Activated CD4-positive, alpha-beta T cell treated with anti-CD3 and anti-CD28 coated beads, Interleukin-2, amount 50 U/mL, for 1 hour (primary cell): Measurements from ENCODE around the gene CLDN16.

Experiments
- DNase-seq: peaks from one replicate; pipeline ENCODE4 v3.0.0-alpha.2; 2020

Gene CLDN16

DNA sequence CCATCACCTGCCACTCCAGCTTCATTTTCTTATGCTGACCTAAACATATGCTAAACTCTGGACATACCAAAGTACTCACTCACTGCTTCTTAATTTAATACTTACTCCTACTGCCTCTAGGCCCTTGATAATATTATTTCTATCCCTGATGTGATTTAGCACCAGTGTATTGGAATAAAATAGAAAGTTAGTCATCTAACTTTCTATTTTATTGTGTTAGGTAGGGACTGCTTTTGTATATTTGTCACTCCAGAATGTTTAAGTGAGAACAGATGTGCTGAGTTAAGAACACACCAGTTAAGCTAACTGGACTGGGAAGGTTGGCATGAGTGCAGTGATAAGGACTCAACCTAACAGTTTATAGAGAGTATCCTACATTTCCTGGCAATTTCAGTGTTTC, 6.5 kb upstream of the CLDN16 start:
- DNase-seq: no peak

DNA sequence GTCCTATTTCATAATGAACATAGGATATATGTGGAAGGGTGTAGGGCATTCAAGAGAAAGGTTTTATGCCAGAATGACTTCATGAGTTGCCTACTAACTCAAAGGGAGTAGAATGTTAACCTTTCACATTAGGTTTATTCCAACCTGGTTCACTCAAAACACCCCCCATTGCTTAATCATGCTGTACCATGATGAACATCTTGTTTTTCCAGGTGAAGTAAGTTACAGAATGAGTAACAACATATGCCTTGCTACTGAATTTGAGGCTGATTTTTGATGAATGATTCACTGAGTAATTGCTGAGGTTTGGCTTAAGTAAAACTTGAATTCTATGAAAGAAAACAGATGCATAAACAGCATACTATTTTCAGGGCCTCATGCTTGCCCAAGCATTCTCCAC, 5.9 kb upstream of the CLDN16 start:
- DNase-seq: no peak

DNA sequence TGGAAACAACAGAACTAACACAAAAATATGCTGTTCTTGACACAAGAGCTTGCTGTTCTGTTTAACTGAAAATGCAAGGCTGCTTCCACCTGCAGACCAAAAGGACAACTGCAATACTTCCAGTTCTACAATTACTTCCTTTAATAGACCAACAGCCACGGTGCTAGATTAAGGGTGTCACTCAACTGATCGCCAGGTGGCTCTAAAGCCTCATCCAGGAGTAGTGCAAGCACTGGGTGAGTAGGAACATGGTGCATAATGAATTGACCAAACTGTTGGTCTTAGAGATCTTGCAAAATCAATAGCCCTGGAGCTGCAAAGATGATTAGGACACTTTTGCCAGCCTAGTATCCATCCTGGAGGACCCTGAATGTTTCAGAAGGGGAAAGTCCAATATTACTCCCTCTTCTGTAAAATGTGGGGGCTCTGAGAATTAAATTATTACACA, 3.6 kb upstream of the CLDN16 start:
- no peak for DNase-seq

DNA sequence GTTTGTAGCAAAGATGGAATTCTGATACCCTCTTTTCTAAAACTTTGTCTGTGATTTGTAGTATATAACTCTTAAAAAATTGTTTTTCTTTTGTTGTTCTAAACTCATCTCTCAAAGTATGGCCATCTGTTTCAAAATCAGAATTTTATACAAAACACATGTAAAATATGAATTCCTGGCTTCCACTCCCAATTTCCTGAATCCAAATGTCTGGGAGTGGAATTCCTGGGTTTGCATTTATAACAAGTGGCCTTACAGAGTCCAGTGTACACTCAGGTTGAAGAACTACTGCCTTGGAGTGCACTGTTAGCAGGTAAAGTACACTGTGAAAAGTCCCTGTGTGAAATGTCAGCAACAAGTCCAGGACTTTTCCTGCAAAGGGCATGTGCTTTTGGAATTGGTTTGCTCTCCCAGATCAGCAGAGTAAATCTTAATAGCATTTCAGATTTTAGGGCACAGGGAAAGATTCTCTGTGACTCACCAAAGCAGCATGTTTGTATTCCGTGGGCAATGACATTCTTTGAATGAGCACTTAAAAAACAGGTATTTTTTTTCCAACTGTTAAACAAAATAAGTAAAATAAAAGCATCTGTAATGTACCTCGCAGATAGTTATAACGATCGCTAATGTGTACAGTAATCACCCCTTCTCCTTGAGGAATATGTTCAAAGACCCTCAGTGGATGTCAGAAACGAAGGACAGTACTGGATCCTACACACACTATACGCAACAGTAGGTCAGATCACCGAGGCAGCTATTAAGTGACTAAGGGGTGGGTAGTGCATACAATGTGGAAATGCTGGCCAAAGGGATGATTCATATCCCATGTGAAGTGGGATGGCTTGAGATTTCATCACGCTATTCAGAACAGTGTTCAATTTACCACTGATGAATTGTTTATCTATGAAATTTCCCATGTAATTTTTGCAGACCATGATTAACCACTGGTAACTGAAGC, 2.0 kb upstream of the CLDN16 start:
- DNase-seq: no peak

DNA sequence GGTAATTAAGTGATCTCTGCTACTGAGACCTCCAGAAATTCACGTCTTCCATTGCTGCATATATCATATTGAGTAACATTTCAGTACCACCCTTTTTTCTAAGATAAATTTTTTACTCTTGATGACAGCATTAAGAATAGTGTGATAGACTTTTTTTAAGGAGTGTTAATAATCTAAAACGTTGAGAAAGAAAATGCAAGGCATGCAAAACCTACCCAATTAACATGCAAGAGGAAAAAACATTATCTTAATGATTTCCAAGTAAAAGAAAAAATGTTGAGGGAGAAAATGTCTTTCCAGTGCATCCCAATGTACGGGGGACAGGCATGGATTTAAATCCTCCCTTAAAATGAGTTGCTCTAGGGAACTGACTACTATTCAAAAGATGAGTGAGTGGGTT, 740 bp downstream of the CLDN16 start:
- DNase-seq: no peak

DNA sequence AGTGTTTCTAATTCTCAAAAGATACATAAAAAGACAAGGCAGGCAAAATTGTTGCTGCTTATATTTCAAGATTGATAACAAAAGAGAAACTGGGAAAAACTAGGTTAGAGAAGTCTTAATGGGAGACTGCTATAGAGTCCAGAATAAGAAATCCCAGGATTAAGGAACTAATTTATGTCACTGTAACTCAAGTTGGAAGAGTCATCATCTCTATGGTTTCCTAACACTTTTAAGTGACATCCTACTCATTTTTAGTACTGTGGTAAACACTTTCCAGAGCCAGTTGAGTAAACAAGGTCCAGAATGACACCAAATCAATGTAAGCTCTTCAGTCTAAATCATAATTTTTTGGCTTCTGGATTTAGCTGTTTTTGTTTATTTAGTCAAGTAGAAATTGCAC, 8.0 kb downstream of the CLDN16 start:
- DNase-seq: no peak

DNA sequence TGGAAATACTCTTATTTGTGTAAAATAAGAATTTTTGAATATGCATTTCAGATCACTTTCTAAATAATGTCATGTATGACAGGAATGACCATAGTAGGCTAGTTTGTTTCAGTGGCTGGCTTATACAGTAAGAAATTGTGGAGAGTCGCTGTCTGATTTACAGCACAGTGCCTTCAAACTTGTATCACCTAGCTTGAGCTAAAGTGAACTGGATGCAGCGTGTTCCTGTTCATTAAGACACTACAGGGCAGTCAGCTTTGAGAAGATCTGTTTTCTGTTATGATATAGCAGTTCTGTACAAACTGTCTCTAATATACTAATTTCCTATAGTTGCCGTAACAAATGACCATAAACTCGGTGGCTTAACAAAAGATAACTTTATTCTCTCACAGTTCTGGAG, 9.9 kb downstream of the CLDN16 start:
- DNase-seq: no peak

DNA sequence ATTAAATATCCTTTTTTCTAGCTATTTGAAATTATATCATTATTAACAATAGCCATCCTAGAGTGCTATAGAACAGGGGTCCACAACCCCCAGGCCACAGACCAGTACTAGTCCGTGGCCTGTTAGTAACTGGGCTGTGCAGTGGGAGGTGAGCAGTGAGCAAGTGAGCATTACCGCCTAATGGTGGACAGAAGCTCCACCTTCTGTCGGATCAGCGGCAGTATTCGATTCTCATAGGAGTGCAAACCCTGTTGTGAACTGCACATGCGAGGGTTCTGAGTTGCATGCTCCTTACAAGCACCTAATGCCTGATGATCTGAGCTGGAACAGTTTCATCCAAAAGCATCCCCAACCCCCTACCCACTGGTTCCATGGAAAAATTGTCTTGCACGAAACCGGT, 11.7 kb downstream of the CLDN16 start:
- no peak for DNase-seq

DNA sequence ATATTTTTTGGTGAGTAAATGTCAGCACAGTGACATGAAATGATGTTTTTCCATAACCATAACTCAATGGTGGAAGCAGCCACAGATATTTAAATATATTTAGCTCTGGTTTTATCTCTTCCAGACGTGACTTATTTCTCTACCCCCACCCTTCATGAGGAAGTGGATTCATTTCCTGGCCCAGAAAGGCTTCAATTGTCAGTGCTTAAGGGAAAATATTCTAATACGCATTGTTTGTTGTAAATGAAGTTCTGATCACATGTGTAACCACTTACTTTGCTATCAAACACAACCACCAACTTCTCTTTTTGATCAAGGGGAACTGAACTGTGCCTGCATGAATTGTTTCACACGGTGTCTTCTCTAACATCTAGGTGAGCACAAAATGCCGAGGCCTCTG, 14.0 kb downstream of the CLDN16 start:
- no peak for DNase-seq

DNA sequence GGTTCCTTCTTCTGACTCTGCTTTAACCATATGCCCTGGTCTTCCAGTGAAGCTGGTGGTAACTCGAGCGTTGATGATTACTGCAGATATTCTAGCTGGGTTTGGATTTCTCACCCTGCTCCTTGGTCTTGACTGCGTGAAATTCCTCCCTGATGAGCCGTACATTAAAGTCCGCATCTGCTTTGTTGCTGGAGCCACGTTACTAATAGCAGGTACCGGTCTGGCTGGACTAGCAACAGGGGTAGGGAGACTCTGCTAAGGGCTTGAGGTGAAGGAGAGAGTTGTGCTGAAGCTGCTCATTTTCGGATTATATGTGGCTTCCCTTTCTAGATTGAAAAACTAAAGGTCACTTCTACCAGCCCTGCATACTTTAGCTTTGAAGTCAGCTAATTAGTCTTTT, 16.8 kb downstream of the CLDN16 start:
- no peak for DNase-seq

DNA sequence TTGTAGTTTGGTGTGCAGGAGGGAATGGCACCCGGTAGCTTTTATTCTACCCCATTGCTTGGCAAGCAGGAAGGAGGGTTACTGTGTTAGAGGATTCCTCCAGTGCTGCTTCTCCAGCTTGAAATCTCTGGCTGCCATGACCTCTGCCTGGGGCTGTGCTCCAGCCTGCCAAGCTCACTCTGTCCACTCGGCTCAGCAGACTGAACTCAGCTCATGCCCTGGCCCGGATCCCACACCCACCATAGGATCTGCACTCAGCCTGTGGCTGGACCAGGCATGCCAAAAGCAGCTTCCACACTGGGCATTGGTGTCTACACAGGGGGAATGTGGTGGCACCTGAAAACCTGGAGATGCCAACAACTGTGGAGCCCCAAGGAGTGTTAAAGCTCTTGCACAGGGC, 26.3 kb downstream of the CLDN16 start:
- DNase-seq: no peak

DNA sequence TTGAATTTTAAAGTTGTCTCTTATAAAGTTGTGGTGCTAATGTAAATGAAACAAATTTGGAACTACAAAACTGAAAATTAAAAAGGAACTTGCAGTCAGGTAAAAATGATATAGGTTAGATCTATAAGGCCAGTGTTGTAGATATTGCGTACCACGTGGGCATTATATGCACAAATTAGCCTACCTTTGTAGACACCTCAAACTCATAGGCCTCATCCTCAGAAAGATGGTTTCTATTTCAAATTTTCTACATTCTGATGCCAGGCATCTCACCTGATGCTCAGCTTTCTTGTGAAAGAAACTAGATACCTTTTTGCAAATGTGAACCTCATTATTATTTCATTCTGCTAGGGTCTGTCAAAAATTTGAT, 36.1 kb downstream of the CLDN16 start:
- no peak for DNase-seq

DNA sequence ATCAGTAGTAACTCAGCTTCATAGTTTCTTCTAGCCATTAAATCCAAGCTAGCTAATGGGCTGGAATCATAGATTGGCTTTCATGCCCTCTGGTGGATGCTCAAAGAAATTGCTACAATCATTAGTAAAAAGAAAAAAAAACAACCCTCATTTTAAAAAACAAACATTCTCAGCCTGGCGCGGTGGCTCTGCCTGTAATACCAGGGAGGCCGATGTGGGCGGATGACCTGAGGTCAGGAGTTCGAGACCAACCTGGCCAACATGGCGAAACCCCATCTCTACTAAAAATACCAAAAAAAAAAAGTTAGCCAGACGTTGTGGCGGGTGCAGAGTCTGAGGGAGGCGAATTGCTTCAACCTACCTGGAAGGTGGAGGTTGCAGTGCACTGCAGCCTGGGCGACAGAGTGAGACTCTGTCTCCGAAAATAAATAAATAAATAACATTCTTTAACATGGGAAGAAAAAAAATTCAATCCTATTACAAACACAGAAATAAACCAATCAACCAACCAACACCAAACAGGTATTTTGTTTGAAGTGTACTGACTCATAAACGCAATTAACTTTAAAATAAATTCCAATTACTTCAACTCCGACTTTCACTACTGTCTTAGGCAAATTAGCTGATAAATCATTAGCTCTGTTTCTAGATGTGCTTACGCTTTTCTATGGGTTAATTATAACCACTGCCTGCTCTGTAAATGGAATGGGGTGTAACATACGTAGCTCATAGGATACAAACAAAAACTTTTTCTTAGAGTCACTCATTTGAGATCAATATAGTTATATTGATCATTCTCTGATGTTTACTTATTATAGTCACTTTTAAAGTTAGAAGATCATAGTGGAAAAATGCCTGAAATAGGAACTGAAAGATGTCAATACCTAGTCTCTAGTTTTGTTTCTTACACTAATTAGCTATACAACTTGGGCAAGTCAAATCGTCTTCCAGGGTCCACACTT, 36.8 kb downstream of the CLDN16 start:
- peak; percentile 10 for DNase-seq

DNA sequence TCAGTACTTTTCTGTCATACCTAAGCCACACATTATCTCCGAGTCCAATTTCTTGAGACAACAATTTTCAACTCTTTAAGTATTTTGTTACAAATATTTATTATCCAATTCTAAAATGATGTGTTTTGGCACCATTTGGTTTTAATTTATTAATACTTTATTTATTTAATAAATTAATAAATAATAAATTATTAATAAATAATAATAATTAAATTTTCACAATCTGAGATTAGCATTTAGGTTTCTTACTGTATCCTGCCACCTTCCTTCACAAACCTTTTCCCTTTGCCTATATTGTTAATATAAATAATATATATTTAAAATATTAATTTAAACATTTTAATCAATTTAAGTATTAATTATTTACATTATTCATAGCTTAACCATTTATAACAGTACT, 37.9 kb downstream of the CLDN16 start:
- no peak for DNase-seq

DNA sequence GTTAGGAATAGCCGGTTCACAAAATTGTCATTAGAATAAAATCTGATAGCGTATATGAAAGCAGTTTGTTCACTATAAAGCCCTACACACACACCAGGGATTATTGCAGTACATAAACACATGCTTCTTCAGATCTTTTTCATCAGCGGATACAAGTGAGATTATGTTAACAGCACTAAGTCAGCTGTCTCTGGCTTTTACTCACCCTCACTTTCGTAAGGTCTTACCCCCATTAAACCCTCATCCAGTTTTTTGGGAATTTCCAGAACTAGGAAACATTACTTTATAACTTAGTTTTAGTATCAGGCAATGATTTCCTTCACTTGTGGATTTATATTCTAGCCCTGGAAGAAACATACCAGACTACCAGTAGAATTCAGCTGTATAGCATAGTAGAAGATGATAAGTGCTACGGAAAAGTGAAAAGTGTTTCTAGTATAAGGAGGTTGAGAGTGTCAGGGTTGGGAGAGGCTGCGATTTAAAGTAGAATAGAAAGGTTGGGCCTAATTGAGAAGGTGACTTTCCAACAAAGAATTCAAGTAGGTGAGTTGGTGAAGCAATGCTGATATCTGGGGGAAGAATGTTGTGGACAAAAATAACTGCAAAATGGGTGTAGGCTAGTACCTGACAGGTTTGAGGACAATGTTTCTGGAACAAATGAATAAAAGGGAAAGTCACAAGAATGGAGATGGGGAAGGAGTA, 39.0 kb downstream of the CLDN16 start:
- no peak for DNase-seq

DNA sequence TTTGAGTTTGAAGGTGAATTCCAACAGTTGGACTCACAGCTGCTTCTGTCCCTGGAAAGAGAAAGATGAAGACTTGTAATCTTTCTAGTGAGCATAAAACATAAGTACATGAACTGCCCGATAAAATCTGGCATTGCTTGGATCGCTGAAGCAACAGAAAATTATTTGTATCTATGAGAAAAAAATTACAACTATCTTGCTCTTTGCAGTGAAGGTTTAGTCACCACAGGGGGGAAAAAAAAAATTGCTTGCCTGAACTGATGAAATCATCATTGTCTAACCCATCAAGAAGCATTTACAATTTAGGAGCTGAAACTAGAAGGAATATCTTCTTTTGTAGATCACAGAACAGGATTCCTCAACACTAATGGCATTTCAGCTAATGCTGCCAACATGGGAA, 41.7 kb downstream of the CLDN16 start:
- DNase-seq: no peak

DNA sequence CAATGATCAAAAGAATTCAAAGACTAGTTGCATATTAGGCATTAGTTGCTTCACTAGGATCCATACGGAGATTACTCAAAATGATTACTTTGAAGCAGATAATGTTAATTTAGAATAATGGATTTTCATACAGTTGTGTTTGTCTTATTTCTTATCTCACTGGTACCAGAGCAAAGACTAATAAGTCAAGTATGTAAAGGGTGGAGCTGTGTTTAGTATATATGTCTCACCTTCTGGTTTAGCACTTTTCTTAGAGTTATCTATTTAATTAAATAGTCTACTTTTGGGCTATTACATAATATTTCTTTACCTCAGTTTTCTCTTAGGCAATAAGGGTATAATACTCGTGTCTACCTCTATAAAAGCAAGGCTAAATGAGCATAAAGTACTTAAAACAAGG, 42.9 kb downstream of the CLDN16 start:
- DNase-seq: no peak

DNA sequence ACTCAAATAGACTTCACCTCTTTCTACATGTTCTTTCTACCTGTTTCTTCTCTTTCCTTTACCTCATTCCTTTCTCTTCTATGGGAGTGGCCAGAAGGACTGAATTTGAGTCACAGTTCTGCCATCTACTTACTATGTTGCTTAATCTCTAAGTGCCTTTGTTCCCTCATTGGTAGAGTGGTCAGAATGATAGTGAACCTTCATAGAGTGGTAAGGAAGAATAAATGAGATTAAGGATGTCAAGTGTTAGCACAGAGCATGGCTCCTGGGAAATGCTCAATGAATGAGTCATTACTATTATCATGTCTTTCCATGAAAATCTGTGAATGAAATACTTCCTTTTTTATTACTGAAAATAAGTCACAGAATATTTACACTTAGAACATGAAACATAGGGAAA, 44.3 kb downstream of the CLDN16 start:
- DNase-seq: no peak

DNA sequence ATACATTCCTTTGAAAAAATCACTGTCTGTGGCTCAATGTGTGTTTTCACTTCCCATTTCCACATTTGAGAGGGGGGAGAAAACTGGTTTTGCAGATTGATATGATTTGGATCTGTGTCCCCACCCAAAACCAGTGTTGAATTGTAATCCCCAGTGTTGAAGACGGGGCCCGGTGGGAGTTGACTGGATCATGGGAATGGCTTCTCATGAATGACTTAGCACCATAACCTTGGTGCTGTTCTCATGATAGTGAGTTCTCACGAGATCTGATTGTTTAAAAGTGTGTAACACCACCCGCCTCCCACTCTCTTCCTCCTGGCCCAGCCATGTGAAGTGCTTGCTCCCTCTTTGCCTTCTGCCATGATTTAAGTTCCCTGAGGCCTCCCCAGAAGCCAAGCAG, 45.7 kb downstream of the CLDN16 start:
- no peak for DNase-seq

DNA sequence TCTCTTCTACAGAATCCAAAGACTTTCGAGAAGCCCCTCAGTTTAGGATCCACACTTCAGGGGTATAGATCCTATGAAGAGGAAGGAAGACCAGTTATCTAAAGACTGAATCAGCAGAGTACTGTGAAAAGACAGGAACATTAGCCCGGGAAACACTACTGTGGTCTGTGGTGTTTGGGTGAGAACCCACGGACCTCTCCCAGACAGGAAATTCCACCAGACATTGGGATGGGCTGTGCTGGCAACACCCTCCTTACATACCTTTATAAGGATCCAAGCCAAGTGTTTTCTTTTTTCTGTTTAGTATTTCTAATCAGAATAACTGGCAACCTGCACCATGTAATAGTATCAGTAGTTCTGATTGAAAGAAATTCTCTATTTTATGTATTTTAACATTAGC, 47.7 kb downstream of the CLDN16 start:
- no peak for DNase-seq

DNA sequence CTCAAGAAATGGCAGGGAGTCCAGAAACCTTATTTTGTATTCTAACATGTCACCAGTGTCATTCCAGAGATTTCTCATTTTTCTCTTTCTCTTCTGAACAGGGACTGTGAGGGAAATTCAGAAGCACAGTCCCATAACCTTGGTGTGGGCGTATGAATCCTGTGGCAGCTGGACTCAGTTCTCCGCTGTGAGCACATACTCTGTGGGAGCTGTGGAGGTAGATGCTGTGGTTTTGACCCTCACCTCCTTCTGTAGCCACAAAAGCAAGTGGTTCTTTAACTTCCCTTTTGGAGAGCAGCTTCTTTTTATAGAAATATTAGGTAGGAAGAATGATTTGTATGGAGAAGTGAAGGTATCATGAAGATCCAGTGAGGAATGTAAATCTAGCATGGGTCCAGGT, 48.4 kb downstream of the CLDN16 start:
- no peak for DNase-seq

DNA sequence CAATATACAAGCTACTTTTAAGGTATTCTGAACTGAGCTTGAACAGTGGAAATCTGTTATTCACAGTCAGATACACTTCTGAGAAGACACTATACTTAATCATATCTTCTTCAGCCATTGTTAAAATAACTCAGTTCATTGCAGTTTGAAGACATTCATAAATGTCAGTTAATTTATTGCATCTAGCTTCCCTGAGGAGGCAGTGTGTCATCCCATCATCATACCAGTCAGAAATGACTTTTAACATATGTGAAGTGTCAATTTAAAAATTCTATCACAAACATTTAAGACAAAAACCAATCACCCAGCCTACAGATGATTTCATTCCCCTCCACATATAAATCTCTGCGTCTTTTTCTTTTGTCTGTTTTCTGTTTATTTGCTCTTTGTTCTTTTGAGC, 54.3 kb downstream of the CLDN16 start:
- no peak for DNase-seq

DNA sequence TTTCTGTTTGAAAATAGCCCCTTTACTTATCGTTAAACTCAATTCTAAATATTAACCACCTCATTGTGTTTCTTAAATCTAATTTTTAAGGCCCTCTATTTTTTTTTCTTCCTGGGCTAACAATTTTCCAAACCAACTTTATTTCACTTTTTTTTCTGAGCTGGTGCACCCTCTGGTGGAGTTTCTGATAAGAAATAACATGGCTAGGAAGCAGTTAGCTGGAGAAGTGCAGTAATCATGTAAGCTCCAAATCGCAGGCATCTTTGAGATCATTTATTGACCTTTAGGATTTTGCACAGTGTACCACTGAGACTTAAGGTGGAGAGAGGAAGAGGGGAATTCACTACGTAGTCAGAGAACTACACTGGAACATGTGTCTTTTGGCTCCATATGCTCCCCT, 55.3 kb downstream of the CLDN16 start:
- no peak for DNase-seq
